H1 (cell line): ENCODE results near the gene LTO1. TPM values are rescaled to one million over a fixed set of nuclear protein-coding genes. Genes with fewer than 3 reads are reported as not detected.

ENCODE experiments used
- polyA plus RNA-seq, 7 experiments: library from polyadenylated mRNA; depleted of rRNA in 3 of 7; stranded (reverse) in 5 of 7; unstranded in 2 of 7; fragments of >200 nt in 5 of 7; fragments of 200-250 nt in 2 of 7; gene quantifications; 1 replicate in 5 of 7; 2 replicates in 1 of 7; 4 replicates in 1 of 7; pipeline versions ENCODE4 v1.2.1 to v1.2.3, GENCODE V29; 2011 to 2013; ENCODE audit warnings: missing spikeins in 2 of 7, mixed read lengths in 2 of 7
- total RNA-seq: library from RNA; stranded (reverse); fragmentation: NEBNext Ultra II Directional; extraction: Animal tissue kit (Norgen Biotek cat#: 25700); gene quantifications from 2 replicates; pipeline ENCODE4 v1.2.1, GENCODE V29; 2021

Gene LTO1
- total and polyA plus RNA-seq, 2 of the 8 experiments (the other 6 are each of a cell fraction or from before 2014, with no cell fraction given) = 15.4 to 21.3 TPM

Other genes starting within 250 kb of the LTO1 start
- gene LINC01488, start 193.7 kb downstream of the LTO1 start, total RNA-seq = not detected in 2 replicates
- 0.03 TPM in 1 of 2 replicates, not detected in the other for gene LINC01488, start 193.7 kb downstream of the LTO1 start, polyA plus RNA-seq (2011; rRNA removed)
- gene CCND1, start 34.2 kb downstream of the LTO1 start, total RNA-seq = 170 and 172 TPM in 2 replicates
- gene CCND1, start 34.2 kb downstream of the LTO1 start, polyA plus RNA-seq (2011; rRNA removed) = 64.5 and 156 TPM in 2 replicates
- 14.8 and 15.4 TPM in 2 replicates for gene FGF19, start 28.7 kb upstream of the LTO1 start, total RNA-seq
- gene FGF19, start 28.7 kb upstream of the LTO1 start, polyA plus RNA-seq (2011; rRNA removed) = 9.6 and 14.8 TPM in 2 replicates
- 2.0 TPM in 2 replicates for gene FGF4, start 100.0 kb upstream of the LTO1 start, total RNA-seq
- 0.57 and 1.3 TPM in 2 replicates for gene FGF4, start 100.0 kb upstream of the LTO1 start, polyA plus RNA-seq (2011; rRNA removed)
- not detected in 2 replicates for gene FGF3, start 144.1 kb upstream of the LTO1 start, total RNA-seq
- gene FGF3, start 144.1 kb upstream of the LTO1 start, polyA plus RNA-seq (2011; rRNA removed) = 0.19 TPM in 1 of 2 replicates, not detected in the other